Kasumi-1 (cell line): ENCODE measurements around the gene KIF15.
"Not testable (repeated sequence)": the region's sequence is repeated elsewhere in the genome, so short reads cannot be mapped to it uniquely, and the experiment has no call there.

ENCODE experiments used
- DNase-seq, 2 experiments: peaks; one replicate each; lab custom pipeline; 2025; lab: John Stamatoyannopoulos, UW

KIF15 gene

DNA sequence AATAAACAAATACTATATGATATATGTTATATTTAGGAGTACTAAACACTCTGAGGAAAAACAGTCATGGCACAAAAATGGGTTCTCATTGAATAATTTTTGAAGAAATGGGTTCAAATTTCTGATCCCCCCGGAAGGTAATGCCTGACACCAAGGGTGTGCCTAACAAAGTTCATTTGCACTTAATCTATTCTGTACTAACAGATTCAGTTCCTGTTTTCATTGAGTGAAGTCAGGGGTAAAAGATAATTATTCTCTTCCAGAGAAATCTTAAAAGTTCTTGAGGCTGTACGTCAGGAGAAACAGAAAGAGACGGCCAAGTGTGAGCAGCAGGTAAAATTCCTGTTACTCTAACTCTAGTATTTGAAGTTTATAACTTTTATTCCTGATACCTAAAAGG is 65.6 kb downstream of the KIF15 start:
- no peak for DNase-seq

DNA sequence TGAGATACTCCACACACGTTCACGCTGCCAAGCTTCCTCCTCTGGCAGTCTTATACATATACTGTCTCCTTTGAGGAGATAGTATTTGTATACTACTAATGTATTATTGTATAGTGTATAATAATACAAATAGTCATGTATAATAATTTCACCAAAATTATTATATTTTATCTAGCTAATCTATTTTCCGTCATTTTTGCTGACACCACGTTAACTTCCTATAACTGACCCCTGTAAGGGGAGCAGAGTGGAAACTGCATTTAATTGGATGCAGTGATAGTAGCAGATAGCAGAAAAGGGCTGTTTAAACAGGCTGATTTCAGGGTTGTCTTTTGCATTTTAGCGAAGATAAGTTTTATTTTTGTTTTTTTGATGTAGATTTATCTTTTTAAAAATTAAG is 69.6 kb downstream of the KIF15 start:
- no peak for DNase-seq

DNA sequence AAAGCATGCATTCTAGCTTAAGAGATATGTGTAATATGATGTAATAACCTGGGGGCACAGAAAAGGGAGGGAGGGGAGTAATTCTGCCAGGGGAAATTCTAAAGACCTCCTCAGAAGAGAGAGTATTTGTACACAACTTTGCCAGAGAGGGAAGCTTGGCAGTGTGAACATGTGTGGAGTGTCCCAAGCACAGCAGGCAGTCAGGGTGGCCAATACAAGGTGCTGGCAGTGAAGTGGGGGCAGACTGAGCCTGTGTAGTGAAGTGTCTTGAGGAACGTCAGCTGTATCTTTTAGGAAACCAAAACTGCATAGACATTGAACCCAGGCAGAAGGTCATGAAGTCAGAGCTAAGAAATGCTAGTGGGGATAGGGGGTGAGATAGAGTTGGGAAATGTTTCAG is 70.4 kb downstream of the KIF15 start:
- no peak for DNase-seq

DNA sequence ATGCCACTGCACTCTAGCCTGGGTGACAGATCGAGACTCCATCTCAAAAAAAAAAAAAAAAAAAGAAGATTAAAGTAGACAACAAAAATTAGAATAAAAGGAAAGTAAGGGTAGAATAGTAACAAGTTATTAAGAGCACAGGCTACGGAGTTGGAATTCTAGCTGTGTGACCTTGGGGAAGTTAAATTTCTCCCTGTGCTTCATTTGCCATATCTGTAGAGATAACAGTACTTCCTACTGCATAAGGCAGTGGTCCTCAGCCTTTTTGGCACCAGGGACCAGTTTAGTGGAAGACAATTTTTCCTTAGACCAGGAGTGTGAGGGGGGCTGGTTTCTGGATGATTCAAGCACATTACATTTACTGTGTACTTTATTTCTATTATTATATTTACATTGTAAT is 71.4 kb downstream of the KIF15 start:
- no peak for DNase-seq

DNA sequence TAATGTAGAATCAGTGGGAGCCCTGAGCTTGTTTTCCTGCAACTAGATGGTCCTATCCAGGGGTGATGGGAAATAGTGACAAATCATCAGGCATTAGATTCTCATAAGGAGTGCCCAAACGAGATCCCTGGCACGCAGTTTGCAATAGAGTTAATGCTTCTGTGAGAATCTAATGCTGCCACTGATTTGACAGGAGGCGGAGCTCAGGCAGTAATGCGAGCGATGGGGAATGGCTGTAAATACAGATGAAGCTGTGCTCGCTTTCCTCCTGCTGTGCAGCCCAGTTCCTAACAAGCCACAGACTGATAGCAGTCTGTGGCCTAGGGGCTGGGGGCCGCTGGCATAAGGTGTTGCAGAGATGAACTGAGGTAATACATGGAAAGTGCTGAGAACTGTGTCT is 71.8 kb downstream of the KIF15 start:
- DNase-seq = no peak

DNA sequence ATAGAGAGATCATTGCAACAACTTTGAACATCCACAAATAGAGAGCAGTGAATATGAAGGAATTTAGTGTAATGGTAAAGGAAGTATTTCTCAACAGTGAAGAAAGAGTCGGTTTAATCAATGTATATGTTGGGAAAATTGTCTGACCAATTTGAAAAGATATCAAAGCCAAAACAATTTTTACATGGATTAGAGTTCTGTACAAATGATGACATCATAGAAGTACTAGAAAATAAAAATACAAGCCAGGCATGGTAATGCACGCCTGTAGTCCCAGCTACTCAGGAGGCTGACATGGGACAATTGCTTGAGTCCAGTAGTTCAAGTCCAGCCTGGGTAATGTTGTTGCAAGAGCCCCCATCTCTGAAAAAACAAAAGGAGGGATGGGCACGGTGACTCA is 74.1 kb downstream of the KIF15 start:
- DNase-seq = no peak

DNA sequence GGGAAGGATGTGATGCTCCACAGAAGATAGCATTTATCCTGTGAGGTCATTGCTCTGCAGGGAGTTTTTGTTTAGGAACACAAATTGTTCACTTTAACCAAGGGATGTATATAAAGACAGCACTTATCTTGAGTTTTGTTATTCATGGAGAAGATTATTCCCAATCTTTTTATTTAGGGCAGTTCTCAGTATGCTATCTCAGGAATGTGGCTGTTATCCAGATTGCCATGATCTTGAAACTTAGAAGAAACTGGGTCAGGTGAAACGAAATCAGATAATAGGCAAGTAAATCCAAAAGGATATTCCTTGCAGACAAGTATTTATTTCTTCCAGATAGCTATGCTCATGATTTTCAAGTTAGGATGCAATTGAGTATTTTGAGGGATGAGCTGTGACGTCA is 80.8 kb downstream of the KIF15 start:
- no peak for DNase-seq

DNA sequence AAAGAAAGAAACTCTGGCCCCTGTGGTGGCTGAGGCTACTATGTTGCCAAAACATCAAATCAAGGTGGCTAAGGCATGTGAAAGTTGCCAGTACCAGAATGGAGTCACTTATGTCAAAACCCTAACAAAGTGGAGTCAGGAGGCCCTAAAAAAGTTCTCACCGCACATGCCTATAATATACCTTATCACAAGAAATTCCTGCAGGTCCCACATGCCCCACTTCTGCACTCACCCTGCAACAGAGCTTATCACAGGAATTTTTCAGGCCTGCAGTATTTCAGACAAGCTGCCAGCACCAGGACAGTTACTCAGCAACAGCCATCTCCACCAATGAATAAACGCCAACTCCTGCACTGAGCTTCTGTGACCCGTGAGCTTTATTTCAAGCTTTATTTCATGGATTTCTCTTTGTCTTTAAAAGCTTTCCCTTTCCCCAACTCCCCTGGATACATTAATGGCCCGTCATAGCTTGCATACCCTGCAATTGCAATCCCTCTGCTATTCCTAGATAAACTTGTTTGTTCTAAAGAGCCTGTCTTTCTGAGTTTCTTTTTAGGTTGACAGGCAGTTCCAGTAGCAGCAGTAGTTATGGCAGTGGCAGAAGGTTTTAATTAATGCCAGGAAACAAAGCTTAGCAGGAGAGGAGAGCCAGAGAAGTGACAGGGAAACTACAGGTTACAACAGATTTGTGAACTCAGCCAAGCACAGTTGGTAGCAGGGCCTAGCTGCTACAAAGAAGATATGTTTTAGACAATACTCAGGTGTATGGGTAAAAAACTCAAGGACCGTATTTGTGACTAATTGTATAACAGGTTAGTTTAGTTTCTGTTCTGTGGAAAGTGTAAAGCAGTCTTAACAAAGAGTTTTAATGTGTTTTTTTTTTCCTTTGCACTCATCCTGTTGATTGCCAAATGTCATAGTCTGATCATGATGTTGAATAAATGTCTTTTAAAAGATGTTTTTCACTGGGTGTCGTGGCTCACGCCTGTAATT is 84.2 kb downstream of the KIF15 start:
- DNase-seq = no peak

DNA sequence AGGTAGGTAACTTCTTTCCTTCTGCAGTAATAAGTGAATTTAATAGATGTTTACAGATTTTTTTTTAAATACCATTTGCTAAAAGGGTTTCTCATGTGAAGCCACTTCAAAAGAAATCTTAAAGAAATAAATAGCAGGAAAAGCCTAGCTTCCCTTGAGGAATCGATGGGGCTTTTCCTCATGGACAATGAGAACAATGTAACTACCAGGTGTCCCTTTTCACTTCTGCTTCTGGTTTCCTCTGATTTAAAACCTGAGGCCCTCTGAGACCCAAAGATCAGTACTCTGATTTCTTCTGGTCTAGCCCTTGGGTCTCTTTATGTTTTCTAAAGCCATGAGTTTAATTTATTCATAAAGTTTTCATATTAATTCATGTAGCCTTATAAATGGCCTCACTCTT is 87.0 kb downstream of the KIF15 start:
- DNase-seq = no peak

DNA sequence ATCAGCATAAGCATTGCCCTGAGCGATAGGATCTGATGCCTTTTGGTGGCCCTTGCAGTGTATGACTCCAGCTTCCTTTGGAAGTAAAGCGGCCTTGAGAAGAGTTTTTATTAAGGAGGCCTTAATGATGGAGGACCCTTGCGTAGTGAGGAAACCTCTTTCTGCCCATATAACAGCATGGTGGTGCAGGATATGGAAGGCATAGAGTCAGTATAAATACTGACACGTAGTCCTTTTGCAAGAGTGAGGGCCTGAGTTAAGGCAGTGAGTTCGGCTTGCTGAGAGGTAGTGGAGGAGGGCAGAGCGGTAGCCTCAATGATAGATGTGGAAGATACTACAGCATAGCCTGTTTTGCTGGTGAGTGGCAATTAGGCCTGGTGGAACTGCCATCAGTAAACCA is 95.1 kb downstream of the KIF15 start:
- not testable (repeated sequence) for DNase-seq

DNA sequence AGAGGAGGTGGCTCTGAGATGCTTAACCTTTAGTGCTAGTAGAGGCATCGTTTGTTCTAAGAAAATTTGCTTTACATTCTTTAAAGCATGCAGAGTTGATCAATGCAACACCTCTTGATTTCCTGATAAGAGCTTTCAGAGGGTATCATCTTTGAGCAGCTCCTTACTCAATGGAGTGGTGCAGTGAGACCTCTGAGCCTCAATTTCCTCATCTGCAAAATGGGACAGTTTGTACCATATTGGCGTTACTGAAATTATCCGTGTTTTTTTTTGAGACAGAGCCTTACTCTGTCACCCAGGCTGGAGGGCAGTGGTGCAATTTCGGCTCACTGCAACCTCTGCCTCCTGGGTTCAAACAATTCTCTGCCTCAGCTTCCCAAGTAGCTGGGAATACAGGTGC is 98.5 kb downstream of the KIF15 start:
- no peak for DNase-seq

DNA sequence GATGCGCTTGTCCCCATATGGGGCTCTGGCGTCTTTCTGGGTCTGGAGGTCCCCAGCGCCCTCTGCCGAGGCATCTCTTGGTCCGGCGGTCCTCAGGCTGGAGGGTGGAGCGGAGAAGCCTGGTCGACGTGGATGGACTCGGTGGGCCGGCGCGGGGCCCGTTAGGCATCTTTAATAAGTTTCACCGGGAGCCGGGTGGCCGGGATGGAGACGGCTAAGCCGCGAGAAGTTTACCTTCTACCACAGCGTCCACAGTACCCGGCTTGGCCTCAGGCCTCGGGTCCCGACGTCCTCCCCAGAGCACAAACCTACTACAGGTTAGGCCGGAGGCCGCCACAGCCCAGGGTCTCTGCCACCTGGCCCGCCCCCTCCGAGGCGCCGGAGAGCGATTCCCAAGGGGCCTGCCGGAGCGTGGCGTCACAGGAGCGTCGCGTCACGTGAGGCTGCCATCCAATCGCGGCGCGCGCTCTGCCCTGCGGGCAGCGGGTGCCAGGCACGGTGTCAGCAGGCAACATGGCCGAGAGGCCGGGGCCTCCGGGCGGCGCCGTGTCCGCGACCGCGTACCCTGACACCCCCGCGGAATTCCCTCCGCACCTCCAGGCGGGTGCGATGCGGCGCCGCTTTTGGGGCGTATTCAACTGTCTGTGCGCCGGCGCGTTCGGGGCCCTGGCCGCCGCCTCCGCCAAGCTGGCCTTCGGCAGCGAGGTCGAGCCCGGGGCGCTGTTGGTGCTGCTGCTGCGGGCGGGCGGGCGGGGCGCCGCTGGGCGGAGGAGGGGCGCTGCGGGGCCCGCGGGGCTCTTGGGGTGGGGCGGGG is 100.0 kb downstream of the KIF15 start, which contains the start of gene TMEM42:
Gene TMEM42, plus strand, starts transcription at position 501 of the 814 bp plus-strand sequence. Its CDS starts 13 bp downstream, at position 514.
- peak; percentile 73 to 88 for DNase-seq

DNA sequence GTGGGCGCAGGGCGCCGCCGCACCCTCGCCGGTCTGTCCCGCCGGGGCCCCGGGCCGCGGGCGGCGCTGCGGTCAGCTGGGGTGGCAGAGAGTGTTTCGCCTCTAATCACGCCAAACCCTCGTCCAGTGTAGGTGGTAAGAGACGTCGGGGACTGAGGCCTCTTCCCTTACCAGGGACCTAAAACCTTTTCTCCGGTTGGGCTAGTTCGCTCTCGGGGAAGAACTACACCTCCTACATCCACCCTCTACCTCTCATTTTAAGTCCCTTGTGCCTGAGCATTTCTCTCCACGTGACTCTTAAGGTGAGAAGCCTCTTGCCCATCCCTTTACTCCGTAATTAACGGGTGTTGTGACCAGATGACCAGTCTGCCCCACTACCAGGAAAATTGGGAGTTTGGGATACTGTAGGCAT is 100.6 kb downstream of the KIF15 start:
- peak in 1 of 2 experiments; percentile 25 for DNase-seq

DNA sequence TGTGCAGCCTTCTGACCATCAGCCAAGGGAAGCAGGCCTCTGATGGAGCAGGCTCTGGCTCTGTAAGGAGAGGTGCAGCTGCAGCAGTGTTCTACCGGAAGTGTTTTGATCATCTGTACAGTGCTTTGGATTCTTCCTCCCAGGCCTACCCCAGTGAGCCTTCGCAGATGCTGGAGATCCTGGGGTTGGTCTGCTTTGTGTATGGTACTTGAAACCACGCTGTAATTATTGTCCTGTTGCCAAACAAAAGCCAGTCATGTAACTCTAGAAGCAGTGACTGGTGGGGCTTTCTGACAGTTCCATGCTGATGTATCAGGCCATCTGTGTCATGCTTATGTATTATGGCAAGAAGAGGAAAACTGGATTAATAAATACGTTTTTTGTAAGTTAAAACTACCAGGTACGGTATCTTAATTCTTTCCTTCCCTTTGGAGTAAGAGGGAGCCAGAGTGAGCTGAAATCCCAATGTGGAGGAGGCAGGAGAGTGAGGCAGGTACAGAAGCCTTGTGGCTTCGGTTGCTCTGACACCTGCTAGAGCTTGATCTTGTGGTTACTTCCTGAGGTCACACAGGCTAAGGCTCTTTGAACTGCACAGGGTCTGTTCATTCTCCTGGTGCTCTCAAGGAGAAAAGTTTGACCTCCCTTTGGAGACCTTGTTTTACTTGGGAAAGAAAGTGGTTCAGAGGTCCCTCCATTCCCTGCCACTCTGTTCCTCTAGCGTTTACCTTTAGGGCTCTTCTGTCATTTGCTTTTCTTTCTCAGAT is 103.9 kb downstream of the KIF15 start:
- no peak for DNase-seq

DNA sequence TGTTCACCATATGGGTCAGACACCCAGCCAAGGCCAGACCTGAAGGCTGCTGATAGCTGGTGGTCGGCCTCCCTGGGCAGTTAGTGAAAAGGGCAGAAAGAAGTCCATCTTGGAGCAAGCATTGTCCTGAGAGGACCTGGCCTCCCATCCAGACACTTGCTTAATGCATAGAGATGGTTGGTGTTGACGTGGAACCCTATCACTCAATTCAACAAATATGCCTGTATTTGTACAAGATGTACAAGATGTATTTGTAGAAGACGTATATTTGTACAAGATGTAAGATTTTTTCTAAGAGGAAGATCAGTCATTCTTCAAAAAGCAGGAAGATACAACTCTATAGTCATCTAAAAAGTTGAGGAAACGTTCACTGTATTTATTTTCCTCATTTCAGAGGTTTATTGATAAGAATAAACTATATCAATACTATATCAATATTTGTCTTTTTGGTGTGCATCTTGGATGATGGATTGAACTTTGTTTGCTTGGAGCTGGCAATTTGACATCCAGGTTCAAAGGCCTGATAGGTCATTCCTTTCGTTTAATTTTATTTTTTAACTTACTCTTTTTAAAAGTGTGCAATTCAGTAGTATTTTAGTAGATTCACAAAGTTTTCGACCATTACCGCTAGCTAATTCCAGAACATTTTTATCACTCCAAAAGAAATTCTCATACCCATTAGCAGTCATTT is 106.0 kb downstream of the KIF15 start:
- DNase-seq = no peak

DNA sequence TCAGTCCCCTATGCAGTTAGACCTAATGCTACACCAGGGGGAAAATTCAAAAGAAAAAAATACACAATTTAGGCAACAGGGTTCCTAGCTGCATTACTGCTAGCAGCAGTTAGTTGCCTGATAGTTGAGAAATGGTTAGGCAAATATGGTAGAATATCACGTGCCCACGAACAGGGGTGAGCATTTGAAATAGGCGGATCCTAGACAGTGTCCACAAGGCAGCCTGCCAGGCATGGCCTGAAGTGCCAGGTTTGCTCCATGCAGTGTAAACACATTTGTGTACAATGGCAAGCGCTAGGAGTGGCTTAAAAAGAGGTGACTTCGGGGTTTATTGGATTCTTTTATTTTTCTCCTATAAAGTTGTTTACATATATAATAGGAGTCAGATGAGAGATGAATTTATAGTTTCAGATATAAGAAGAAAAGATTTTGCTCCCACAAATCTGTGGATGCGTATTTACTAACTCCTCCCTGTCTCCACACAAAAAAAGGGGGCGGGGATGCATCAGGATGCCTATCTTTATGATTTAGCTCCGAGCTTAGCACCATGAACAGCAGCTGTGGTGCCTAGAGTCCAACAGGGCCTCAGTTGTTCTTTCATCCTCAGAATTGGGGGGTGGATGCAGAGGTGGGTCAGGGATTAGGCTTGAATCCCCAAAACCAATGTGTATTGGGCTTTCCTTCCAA is 108.9 kb downstream of the KIF15 start:
- DNase-seq = no peak

DNA sequence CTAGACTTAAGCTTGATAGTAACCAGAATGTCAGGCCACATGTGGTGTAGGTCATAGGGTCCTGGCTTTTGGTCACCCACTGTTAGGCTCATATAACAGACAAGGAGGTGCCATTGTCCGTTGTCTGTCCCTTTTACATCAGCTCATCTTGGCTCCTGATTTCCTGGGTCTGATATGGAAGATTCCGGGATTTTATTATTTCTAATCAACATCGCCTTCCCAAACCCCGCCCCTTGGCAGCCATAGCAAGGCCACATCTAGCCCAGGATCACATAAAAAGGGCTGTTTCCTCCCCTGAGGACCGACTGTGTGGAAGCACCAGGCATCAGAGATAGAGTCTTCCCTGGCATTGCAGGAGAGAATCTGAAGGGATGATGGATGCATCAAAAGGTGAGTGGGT is 112.7 kb downstream of the KIF15 start, which contains the start of gene TGM4:
Gene TGM4, plus strand, starts transcription at position 301 of the 400 bp plus-strand sequence. Its CDS starts 71 bp downstream, at position 372.
- DNase-seq = no peak

DNA sequence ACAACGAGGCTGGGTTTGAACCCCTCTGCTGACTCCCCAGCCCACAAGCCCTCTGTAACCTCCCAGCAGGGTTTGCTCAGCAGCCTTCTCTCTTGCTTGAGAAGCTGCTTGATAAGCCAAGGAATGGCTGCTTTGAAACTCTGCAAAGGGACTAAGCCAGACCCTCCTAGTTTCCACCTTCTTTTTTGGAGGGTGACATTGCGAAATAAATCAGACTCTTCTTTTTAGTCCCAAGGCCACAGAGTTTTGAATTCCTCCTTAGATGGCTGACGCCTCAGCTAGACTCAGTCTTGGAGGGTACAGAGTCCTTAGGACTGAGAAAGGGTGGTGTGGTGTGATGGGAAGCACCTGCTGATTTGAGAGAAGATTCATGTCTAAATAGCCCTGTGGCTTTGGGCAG is 114.0 kb downstream of the KIF15 start:
- DNase-seq = no peak

DNA sequence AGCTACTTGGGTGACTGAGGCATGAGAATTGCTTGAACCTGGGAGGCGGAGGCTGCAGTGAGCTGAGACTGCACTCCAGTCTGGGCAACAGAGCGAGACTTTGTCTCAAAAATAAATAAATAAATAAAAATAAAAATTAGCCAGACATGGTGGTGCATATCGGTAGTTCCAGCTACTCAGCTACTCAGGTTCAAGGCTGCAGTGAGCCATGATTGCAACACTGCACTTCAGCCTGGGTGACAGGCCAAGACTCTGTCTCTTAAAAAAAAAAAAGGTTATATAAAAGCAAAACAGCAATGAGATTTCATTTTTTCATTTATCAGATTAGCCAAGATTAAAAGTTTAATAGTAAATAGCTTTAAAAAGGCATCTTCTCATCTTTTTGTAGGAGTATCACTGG is 115.7 kb downstream of the KIF15 start:
- no peak for DNase-seq

DNA sequence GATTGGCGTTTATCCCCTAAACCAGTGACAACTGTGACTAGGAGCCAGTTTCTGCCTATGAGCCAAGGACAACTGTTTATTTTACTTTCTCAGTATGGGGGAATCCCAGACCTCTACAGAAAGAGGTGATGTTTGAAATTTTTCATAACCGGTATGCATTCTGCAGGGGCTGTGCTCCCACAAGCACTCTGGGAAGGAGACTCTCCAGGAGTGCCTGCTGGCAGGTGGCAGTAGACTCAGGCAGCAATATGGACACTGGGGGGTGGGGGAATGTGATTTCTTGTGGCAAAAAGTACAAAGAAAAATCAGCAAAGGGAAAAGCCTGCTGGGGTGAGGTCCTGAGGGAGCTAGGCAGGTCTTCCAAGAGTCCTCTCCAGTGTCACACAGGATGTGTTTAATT is 118.7 kb downstream of the KIF15 start:
- DNase-seq = no peak
